Memory B cell (primary cell): ENCODE measurements around the gene C12orf56.

Experiments used
- ATAC-seq: fragments of 150-1000 bp; cut with Tn5 transposase; 2 replicates; pipeline ENCODE4 v1.10.0; 2021; ENCODE audit warnings: low read depth, mild to moderate bottlenecking, moderate library complexity
- DNase-seq, 2 donors: peaks; one replicate each; pipeline ENCODE4 v3.0.0; 2022; ENCODE audit warnings: low spot score in 2 of 2
- H3K27ac Mint-ChIP-seq: one replicate; pipeline ENCODE4 v1.8.0; 2022; ENCODE audit warnings: mild to moderate bottlenecking, moderate library complexity, mixed read lengths
- H3K27me3 Mint-ChIP-seq: one replicate; pipeline ENCODE4 v1.8.0; 2022; ENCODE audit warnings: mixed read lengths
- H3K36me3 Mint-ChIP-seq: one replicate; pipeline ENCODE4 v1.8.0; 2022; ENCODE audit warnings: mild to moderate bottlenecking, mixed read lengths
- H3K4me1 Mint-ChIP-seq: one replicate; pipeline ENCODE4 v1.8.0; 2022; ENCODE audit warnings: mixed read lengths
- H3K4me3 Mint-ChIP-seq: one replicate; pipeline ENCODE4 v1.8.0; 2022; ENCODE audit warnings: mild to moderate bottlenecking, moderate library complexity, mixed read lengths
- H3K9me3 Mint-ChIP-seq: one replicate; pipeline ENCODE4 v1.8.0; 2022; ENCODE audit warnings: mixed read lengths

C12orf56 gene, protein sequence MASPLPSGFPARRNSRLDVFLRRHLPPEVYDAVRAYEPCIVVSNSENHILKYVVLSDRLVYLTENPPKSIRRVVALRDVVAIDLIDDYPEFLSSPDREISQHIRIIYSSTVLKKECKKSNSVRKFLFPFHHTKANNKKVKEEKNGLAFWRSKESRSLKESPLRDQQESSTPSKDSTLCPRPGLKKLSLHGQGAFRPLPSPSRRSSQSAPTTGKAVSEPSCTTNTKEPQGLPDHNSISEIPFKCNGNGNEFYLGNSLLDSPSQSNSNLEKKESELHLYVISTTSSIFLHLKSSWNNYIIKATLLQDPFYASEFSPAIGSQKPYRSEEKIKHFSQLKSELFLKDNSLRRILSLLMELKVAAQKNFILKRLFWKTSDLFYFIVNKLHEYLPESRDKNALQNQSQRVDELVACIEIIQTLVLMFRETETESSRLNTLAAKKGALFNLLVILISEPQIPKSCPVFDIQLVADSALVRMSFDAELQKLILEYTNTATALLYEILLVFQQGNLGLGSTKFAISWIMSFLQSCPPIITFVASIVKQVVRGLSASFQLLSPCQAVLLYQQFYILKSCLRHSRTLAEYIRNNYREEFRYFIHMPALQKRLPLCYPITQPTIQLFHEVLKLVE

GRCh38 chr12:64390275-64390851, at the start of gene C12orf56:
TSS of gene C12orf56 (minus strand) at chr12:64390758. CDS start at chr12:64390565, 193 bp downstream.
- Mint-ChIP-seq H3K4me1 (peaks cover 4% of the 10 kb centered on the region), H3K27ac (no peak within 1 kb of the TSS), H3K4me3 (peak within 1 kb of the TSS; percentile 37), H3K36me3 (no peaks in the 10 kb centered on the region), H3K27me3 (peaks cover 6% of the 10 kb centered on the region), H3K9me3 (no peaks in the 10 kb centered on the region)
- DNase-seq (no peak), ATAC-seq (no peak)

DNA sequence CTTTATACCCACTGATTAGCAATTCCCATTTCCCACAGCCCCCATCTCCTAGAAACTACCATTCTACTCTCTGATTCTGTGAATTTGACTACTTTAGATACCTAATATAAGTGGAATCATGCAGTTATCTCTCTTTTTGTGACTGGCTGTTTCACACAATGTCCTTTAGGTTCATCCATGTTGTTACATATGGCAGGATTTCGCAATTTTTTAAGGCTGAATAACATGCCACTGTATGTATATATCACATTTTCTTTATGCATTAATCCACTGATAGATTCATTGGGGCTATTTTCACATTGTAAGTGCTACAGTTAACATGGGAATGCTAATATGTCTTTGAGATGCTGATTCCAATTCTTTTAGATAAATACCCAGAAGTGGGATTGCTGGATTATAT, 49.5 kb upstream of the C12orf56 start:
- no peak overlapping the region for H3K27ac Mint-ChIP-seq
- H3K27me3 Mint-ChIP-seq = no peaks in the 10 kb centered on the region
- no peaks in the 10 kb centered on the region for H3K9me3 Mint-ChIP-seq
- H3K36me3 Mint-ChIP-seq = peaks cover 32% of the 10 kb centered on the region
- no peak for ATAC-seq
- H3K4me1 Mint-ChIP-seq = peaks cover 7% of the 10 kb centered on the region
- DNase-seq = no peak
- H3K4me3 Mint-ChIP-seq = no peak overlapping the region

GRCh38 chr12:64433915-64434314, 43.4 kb upstream of the C12orf56 start:
- Mint-ChIP-seq H3K27me3 (no peaks in the 10 kb centered on the region), H3K4me1 (peaks cover 7% of the 10 kb centered on the region), H3K4me3 (no peak overlapping the region), H3K9me3 (no peaks in the 10 kb centered on the region), H3K36me3 (peaks cover 40% of the 10 kb centered on the region), H3K27ac (no peak overlapping the region)
- DNase-seq (no peak), ATAC-seq (no peak)

GRCh38 chr12:64431791-64432190, 41.2 kb upstream of the C12orf56 start:
- Mint-ChIP-seq H3K4me1 (no peaks in the 10 kb centered on the region), H3K27ac (no peak overlapping the region), H3K9me3 (no peaks in the 10 kb centered on the region), H3K36me3 (peaks cover 32% of the 10 kb centered on the region), H3K27me3 (no peaks in the 10 kb centered on the region), H3K4me3 (no peak overlapping the region)
- ATAC-seq (no peak), DNase-seq (no peak)

GRCh38 chr12:64430886-64431285, 40.3 kb upstream of the C12orf56 start:
- DNase-seq (no peak), ATAC-seq (no peak)
- H3K4me1 Mint-ChIP-seq = no peaks in the 10 kb centered on the region
- no peaks in the 10 kb centered on the region for H3K27me3 Mint-ChIP-seq
- H3K9me3 Mint-ChIP-seq = no peaks in the 10 kb centered on the region
- H3K36me3 Mint-ChIP-seq = peaks cover 29% of the 10 kb centered on the region
- no peak overlapping the region for H3K27ac Mint-ChIP-seq
- H3K4me3 Mint-ChIP-seq = no peak overlapping the region

DNA sequence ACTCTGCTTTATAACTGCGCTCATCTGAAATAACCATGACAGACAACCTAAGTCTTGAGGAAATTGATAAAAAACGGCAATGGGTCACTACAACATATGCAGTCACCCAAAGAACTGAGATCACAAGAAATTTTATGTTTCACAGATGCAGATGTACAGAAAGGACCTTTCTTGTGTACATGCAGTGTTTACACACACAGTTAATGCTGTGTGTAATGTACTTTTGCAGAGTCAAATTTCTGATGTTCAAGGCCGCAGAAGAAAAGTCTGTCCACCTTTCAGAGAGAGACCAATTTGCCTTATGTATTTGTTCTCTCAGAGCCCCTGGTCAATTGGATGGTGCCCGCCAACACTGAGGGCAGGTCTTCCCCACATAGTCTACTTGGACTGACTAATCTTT, 38.4 kb upstream of the C12orf56 start:
- H3K27me3 Mint-ChIP-seq = no peaks in the 10 kb centered on the region
- no peak overlapping the region for H3K27ac Mint-ChIP-seq
- no peaks in the 10 kb centered on the region for H3K9me3 Mint-ChIP-seq
- H3K4me1 Mint-ChIP-seq = no peaks in the 10 kb centered on the region
- H3K36me3 Mint-ChIP-seq = peaks cover 32% of the 10 kb centered on the region
- ATAC-seq (no peak), DNase-seq (no peak)
- H3K4me3 Mint-ChIP-seq = no peak overlapping the region

DNA sequence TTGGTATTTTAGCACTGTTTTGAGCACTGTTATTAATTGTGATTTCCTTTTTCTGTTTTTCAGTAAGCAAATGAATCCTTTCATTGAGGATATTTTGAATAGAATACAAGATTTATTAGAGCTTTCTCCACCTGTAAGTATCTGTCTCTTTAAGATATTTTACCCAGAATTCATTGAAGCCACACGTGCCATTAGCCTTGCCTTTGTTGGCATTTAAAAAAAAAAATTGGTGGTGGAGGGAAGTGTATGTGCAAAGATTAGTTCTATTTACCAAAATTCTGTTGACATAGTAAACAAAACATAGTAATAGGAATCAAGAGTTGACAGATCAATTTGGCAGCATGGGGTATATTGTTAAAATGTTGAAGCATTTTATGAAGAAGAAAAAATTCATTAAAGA, 37.4 kb upstream of the C12orf56 start:
- DNase-seq (no peak), ATAC-seq (no peak)
- Mint-ChIP-seq H3K36me3 (peaks cover 34% of the 10 kb centered on the region), H3K27me3 (no peaks in the 10 kb centered on the region), H3K4me1 (no peaks in the 10 kb centered on the region), H3K27ac (no peak overlapping the region), H3K4me3 (no peak overlapping the region), H3K9me3 (no peaks in the 10 kb centered on the region)

- no peak for DNase-seq
- peaks cover 27% of the 10 kb centered on the region for H3K36me3 Mint-ChIP-seq
- no peaks in the 10 kb centered on the region for H3K9me3 Mint-ChIP-seq
- no peaks in the 10 kb centered on the region for H3K4me1 Mint-ChIP-seq
- no peak overlapping the region for H3K27ac Mint-ChIP-seq
- no peak overlapping the region for H3K4me3 Mint-ChIP-seq
- no peak for ATAC-seq
- no peaks in the 10 kb centered on the region for H3K27me3 Mint-ChIP-seq
Observed at GRCh38 chr12:64419696-64420095, 29.1 kb upstream of the C12orf56 start.

GRCh38 chr12:64418209-64418608, 27.7 kb upstream of the C12orf56 start:
- Mint-ChIP-seq H3K36me3 (peaks cover 26% of the 10 kb centered on the region), H3K27me3 (no peaks in the 10 kb centered on the region), H3K4me1 (no peaks in the 10 kb centered on the region), H3K27ac (no peak overlapping the region), H3K4me3 (no peak overlapping the region), H3K9me3 (no peaks in the 10 kb centered on the region)
- DNase-seq = no peak
- no peak for ATAC-seq

GRCh38 chr12:64413884-64414283, 23.3 kb upstream of the C12orf56 start:
- Mint-ChIP-seq H3K36me3 (peaks cover 25% of the 10 kb centered on the region), H3K27me3 (no peaks in the 10 kb centered on the region), H3K4me3 (no peak overlapping the region), H3K9me3 (no peaks in the 10 kb centered on the region), H3K4me1 (no peaks in the 10 kb centered on the region), H3K27ac (no peak overlapping the region)
- DNase-seq (no peak), ATAC-seq (no peak)

- DNase-seq = no peak
- ATAC-seq = no peak
- peaks cover 1% of the 10 kb centered on the region for H3K4me1 Mint-ChIP-seq
- no peak overlapping the region for H3K4me3 Mint-ChIP-seq
- H3K27me3 Mint-ChIP-seq = no peaks in the 10 kb centered on the region
- H3K27ac Mint-ChIP-seq = no peak overlapping the region
- H3K9me3 Mint-ChIP-seq = no peaks in the 10 kb centered on the region
- peaks cover 21% of the 10 kb centered on the region for H3K36me3 Mint-ChIP-seq
Observed at GRCh38 chr12:64412459-64412858, 21.9 kb upstream of the C12orf56 start.

GRCh38 chr12:64411427-64411826, 20.9 kb upstream of the C12orf56 start:
- DNase-seq (no peak), ATAC-seq (no peak)
- H3K36me3 Mint-ChIP-seq = peaks cover 16% of the 10 kb centered on the region
- H3K9me3 Mint-ChIP-seq = no peaks in the 10 kb centered on the region
- H3K4me3 Mint-ChIP-seq = no peak overlapping the region
- H3K27ac Mint-ChIP-seq = no peak overlapping the region
- no peaks in the 10 kb centered on the region for H3K27me3 Mint-ChIP-seq
- peaks cover 3% of the 10 kb centered on the region for H3K4me1 Mint-ChIP-seq

- peaks cover 8% of the 10 kb centered on the region for H3K36me3 Mint-ChIP-seq
- peaks cover 5% of the 10 kb centered on the region for H3K4me1 Mint-ChIP-seq
- DNase-seq = no peak
- no peaks in the 10 kb centered on the region for H3K27me3 Mint-ChIP-seq
- no peak overlapping the region for H3K27ac Mint-ChIP-seq
- H3K4me3 Mint-ChIP-seq = no peak overlapping the region
- H3K9me3 Mint-ChIP-seq = no peaks in the 10 kb centered on the region
- no peak for ATAC-seq
Observed at GRCh38 chr12:64407342-64408223, 17.0 kb upstream of the C12orf56 start.
